ENCODE results near the gene TRMT44. TPM values are rescaled to one million over a fixed set of nuclear protein-coding genes. Genes with fewer than 3 reads are reported as not detected.

TRMT44 gene
- total RNA-seq, 1 experiment from 2014 or later: 24.4 TPM

GRCh38 chr4:8428288-8429097 is 12.1 kb upstream of the TRMT44 start:
- Mint-ChIP-seq H3K9me3 (ENCODE audit: unreplicated experiment) (no peaks in the 10 kb centered on the region), H3K4me1 (ENCODE audit: insufficient read depth, unreplicated experiment) (peaks cover 23% of the 10 kb centered on the region), H3K36me3 (ENCODE audit: insufficient read depth, unreplicated experiment) (peaks cover 22% of the 10 kb centered on the region), H3K27ac (ENCODE audit: low read depth, unreplicated experiment) (peak overlapping the region; percentile 97), H3K27me3 (ENCODE audit: insufficient read depth, unreplicated experiment) (no peaks in the 10 kb centered on the region), H3K4me3 (ENCODE audit: unreplicated experiment) (peak overlapping the region; percentile 98)
- intact Hi-C loops (cut with micrococcal nuclease): no loop called here
- POLR2A ChIA-PET: interaction anchor here (0.6 to 3.6 kb wide), 8 partner anchors 7 to 1325 kb away, joined by 3 to 105 read pairs (median 4); partner anchors contain the start of genes ACOX3 and TRMT44
- DNase-seq (ENCODE audit: unreplicated experiment): peak; percentile 83
- TF ChIP-seq, protein P1, sequence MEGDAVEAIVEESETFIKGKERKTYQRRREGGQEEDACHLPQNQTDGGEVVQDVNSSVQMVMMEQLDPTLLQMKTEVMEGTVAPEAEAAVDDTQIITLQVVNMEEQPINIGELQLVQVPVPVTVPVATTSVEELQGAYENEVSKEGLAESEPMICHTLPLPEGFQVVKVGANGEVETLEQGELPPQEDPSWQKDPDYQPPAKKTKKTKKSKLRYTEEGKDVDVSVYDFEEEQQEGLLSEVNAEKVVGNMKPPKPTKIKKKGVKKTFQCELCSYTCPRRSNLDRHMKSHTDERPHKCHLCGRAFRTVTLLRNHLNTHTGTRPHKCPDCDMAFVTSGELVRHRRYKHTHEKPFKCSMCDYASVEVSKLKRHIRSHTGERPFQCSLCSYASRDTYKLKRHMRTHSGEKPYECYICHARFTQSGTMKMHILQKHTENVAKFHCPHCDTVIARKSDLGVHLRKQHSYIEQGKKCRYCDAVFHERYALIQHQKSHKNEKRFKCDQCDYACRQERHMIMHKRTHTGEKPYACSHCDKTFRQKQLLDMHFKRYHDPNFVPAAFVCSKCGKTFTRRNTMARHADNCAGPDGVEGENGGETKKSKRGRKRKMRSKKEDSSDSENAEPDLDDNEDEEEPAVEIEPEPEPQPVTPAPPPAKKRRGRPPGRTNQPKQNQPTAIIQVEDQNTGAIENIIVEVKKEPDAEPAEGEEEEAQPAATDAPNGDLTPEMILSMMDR (IDR thresholded peaks at IDR 0.05; ENCODE audit: unreplicated experiment): peak; percentile 37
- CTCF ChIA-PET: interaction anchor here (0.6 to 1.3 kb wide), 6 partner anchors 9 to 1409 kb away, joined by 3 to 5 read pairs (median 3); no protein-coding TSS in a partner anchor
- BruUV-seq (replicated peaks): no TSS peak

DNA sequence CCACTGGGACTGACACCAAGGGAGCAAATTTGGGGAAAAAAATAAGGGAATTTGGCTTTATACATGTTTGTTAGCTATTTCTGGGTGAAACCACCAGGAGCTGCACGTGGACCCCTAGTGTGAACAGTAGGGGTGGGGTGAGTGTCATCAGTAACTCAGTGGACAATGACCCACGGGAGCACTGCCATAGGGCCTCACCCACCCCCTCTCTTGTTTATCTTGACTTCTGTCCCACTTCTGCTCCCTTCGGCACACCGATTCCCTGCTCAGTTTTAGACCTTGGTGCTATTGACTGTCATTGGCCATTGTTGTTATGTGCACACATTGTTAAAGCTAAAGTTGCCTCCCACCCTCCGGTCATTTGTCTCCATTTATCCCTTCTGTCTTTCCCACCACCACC is 9.0 kb upstream of the TRMT44 start:
- no peak for DNase-seq (ENCODE audit: unreplicated experiment)
- Mint-ChIP-seq H3K4me1 (ENCODE audit: insufficient read depth, unreplicated experiment) (peaks cover 25% of the 10 kb centered on the region), H3K9me3 (ENCODE audit: unreplicated experiment) (no peaks in the 10 kb centered on the region), H3K27me3 (ENCODE audit: insufficient read depth, unreplicated experiment) (no peaks in the 10 kb centered on the region), H3K27ac (ENCODE audit: low read depth, unreplicated experiment) (no peak overlapping the region), H3K36me3 (ENCODE audit: insufficient read depth, unreplicated experiment) (peaks cover 27% of the 10 kb centered on the region), H3K4me3 (ENCODE audit: unreplicated experiment) (no peak overlapping the region)
- ChIA-PET CTCF (no interaction called here), POLR2A (interaction anchor here (1.2 kb wide), 1 partner anchor 8 kb away, joined by 5 read pairs; no protein-coding TSS in a partner anchor)
- intact Hi-C loops (cut with micrococcal nuclease): no loop called here
- TF ChIP-seq, protein P1 (IDR thresholded peaks at IDR 0.05; ENCODE audit: unreplicated experiment): no peak
- BruUV-seq (replicated peaks): no TSS peak

DNA sequence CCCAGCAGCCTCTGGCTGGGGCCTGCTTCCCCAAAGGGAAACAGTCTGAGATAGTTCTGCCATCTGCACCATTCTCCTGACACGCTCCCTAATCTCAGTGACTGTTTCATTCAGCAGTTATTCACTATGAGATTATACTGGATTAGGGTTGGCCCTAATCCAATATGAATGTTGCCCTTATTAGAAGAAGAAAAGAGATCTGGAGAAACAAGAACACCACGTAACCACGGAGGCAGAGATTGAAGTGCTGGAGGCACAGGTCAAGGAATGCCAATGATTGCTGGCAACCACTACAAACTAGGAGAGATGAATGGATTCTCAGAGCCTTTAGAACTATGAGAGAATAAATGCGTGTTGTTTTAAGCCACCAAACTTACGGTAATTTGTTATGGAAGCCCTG is 7.4 kb upstream of the TRMT44 start:
- H3K9me3 Mint-ChIP-seq (ENCODE audit: unreplicated experiment): no peaks in the 10 kb centered on the region
- H3K4me3 Mint-ChIP-seq (ENCODE audit: unreplicated experiment): no peak overlapping the region
- no peaks in the 10 kb centered on the region for H3K27me3 Mint-ChIP-seq (ENCODE audit: insufficient read depth, unreplicated experiment)
- H3K4me1 Mint-ChIP-seq (ENCODE audit: insufficient read depth, unreplicated experiment): peaks cover 30% of the 10 kb centered on the region
- H3K36me3 Mint-ChIP-seq (ENCODE audit: insufficient read depth, unreplicated experiment): peaks cover 21% of the 10 kb centered on the region
- TF ChIP-seq, protein P1 (IDR thresholded peaks at IDR 0.05; ENCODE audit: unreplicated experiment): no peak
- DNase-seq (ENCODE audit: unreplicated experiment): no peak
- ChIA-PET POLR2A (no interaction called here), CTCF (interaction anchor here (0.8 kb wide), 1 partner anchor 1227 kb away, joined by 4 read pairs; no protein-coding TSS in a partner anchor)
- no peak overlapping the region for H3K27ac Mint-ChIP-seq (ENCODE audit: low read depth, unreplicated experiment)
- intact Hi-C loops (cut with micrococcal nuclease): no loop called here
- BruUV-seq (replicated peaks): no TSS peak

DNA sequence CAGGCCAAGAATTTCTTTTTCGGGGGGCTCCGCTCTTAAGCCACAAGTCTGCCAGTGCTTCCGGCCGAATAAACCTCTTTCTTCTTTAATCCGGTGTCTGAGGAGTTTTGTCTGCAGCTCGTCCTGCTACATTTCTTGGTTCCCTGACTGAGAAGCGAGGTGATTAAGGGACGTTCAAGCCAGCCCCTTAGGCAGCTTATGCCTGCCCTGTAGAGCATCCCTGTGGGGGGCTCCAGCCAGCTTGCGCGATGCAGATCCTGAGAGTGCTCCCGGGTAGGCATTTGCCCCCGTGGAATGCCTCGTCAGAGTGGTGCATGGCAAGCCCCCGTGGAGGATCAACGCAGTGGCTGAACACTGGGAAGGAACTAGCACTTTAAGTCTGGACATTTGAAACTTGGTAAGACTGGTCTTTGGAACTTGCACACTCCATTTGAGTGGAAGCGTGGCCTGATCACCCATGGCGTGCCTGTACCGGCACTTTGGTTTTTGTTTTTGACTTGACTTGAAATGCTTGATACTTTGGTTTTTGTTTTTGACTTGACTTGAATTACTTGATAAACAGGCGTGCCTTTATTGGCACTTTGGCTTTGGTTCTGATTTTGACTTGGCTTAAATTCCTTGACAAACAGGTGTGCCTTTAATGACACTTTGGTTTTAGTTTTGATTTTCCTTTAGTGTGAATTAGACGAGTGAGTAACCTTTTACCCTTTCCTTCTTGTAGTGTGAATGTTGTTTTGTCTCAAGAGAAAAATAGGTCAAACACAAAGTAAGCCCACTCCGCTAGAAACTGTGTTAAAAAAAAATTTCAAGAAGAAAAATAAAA is 6.1 kb upstream of the TRMT44 start:
- Mint-ChIP-seq H3K27ac (ENCODE audit: low read depth, unreplicated experiment) (no peak overlapping the region), H3K4me3 (ENCODE audit: unreplicated experiment) (no peak overlapping the region), H3K27me3 (ENCODE audit: insufficient read depth, unreplicated experiment) (no peaks in the 10 kb centered on the region), H3K36me3 (ENCODE audit: insufficient read depth, unreplicated experiment) (peaks cover 15% of the 10 kb centered on the region), H3K4me1 (ENCODE audit: insufficient read depth, unreplicated experiment) (peaks cover 36% of the 10 kb centered on the region), H3K9me3 (ENCODE audit: unreplicated experiment) (no peaks in the 10 kb centered on the region)
- no TSS peak for BruUV-seq (replicated peaks)
- CTCF ChIA-PET: interaction anchor here (0.6 to 1.7 kb wide), 3 partner anchors 34 to 492 kb away, joined by 4 to 8 read pairs (median 8); no protein-coding TSS in a partner anchor
- intact Hi-C loops (cut with micrococcal nuclease): no loop called here
- DNase-seq (ENCODE audit: unreplicated experiment): no peak
- POLR2A ChIA-PET: no interaction called here
- TF ChIP-seq, protein P1 (IDR thresholded peaks at IDR 0.05; ENCODE audit: unreplicated experiment): no peak

Data from MCF 10A (cell line).